Islet of Langerhans (tissue), 1 donor: ENCODE measurements around the gene EPAS1.

Experiments
- FAIRE-seq: peaks from one replicate; lab custom pipeline; 2011; peaks lifted over from hg19 to GRCh38; lab: Jason Lieb, UNC

EPAS1 gene

DNA sequence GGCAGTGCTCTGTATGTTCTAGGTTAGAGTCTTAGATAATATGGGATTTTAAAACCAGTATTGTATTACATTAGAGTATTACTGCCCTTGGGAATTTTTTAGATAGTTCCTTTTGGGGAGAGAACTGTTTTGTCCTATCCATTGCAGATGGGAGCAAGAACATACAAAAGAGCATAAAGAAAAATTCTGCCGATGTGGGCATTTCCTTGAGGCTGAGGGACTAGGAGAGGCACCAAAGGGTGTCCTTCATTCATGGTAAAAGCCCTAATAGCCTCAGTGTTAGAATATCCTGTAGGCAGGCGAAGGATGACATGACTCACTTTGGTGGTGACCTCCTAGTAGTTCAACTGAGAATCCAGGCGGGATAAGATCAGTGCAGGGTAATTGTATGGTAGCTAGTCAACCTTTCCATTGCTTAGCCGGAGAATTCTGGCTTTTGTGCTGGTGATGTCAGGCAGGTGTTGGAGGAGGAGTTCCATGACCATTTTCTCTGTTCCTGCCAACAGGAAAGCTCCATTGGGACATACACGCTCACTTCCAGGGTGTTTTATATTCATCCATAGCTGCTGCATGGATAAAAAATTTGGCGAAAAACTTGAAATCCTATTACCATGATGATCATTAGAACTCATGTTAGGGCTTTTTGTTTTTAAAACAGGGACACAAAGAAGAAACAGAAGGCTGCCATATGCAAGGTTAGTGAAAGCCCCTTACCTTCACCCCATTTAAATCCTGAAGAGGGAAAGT, 28.1 kb downstream of the EPAS1 start:
- no peak for FAIRE-seq

DNA sequence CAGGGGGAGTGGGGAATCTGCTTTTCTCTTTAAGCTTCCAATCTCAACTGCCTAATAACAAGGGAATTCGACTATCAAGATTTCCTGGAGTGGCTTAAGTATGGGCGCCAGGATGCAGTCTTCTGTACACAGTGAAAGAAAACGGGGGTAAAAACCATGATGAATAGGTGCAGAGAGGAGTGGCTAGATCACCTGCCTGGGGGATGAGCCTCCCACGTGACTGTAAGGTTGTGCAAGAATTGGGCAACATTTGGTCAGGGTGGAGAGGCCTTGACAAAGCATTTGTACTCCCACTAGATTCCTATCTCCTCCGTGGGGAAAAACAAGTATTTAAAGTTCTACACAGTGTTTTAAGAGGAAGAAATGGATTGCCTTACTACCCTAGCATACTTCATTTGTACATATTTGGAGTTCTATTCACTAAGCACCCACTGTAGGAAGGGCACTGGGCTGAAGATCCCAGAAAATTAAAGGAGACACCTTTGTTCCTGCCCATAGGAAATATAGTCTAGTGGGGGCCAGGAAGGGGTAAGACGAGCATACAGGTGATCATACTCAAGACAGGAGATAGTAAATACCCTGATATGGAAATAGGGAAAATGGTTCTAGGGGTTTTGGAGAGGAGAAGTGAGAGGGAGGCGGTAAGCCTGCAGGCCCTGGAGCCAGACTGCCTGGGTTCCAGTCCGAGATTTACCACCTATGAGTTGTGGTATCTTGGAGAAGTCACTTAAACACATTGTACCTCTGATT, 29.2 kb downstream of the EPAS1 start:
- FAIRE-seq = no peak

DNA sequence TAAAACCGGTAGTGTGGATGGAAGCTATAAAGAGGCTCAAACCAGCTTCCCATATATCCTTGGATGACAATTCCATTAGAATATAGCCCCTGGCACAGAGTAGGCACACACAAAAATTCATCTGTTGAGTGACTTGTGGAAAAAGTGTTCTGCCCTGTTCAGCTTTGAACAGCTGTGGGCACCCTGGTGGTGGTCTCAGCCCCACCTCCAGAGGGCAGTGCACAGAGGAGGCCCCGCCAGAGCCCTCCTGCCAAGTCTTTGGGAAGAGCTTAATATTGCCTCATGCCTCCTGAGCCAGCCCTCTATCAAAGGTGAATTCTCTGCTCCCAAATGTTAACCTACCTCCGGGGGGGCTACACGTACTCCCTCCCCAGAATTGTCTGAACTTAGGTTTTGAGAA, 30.4 kb downstream of the EPAS1 start:
- no peak for FAIRE-seq

DNA sequence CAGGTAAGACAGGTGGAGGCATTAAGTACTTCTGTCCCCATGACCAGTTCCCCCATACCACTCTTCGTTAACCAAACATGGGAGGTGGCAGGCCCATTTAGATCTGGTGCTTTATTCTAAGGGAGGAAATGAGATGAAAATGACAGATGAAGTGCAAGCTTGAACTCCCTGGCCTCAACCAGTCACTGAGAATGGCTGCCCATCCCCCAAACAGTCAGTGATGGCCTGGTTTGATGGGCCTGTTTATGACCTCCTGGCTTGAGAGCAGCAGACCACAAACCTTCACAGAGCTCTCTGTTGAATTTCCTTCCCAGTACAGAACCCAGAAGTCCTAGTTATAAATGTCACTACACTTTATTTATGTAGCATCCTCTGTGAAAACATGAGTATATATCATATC, 31.1 kb downstream of the EPAS1 start:
- FAIRE-seq = no peak

DNA sequence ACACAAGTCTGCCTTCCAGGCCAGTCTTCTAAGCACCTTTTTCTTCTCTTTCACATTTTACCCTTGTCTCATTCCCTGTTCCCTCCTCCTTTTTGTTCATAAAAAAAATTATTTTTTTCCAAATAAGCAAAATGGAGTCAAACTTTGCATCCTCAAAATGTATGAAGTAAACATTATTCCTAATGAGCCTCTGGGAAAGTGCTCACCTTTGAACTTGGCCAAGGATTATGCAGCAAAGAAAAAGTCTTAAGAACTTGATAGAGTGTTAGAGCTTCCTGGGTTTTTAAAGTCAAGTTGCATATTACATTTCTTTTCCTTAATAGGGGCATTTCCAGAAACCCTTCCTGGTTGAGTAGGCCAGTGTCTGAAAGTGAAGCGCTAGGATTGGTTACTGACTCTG, 31.6 kb downstream of the EPAS1 start:
- FAIRE-seq = no peak

DNA sequence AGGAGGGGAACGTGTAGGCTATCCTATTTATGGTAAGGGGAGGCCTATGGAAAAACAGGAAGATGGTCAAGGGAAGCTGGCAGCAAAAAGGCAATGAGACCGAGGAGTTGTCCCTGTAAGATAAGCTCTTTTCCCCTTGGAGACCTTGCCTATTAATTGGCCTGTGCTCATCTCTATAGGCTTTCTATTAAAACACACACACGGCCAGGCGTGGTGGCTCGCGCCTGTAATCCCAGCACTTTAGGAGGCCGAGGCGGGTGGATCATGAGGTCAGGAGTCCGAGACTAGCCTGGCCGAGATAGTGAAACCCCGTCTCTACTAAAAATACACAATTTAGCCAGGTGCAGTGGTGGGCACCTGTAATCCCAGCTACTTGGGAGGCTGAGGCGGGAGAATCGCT, 32.1 kb downstream of the EPAS1 start:
- FAIRE-seq = no peak

DNA sequence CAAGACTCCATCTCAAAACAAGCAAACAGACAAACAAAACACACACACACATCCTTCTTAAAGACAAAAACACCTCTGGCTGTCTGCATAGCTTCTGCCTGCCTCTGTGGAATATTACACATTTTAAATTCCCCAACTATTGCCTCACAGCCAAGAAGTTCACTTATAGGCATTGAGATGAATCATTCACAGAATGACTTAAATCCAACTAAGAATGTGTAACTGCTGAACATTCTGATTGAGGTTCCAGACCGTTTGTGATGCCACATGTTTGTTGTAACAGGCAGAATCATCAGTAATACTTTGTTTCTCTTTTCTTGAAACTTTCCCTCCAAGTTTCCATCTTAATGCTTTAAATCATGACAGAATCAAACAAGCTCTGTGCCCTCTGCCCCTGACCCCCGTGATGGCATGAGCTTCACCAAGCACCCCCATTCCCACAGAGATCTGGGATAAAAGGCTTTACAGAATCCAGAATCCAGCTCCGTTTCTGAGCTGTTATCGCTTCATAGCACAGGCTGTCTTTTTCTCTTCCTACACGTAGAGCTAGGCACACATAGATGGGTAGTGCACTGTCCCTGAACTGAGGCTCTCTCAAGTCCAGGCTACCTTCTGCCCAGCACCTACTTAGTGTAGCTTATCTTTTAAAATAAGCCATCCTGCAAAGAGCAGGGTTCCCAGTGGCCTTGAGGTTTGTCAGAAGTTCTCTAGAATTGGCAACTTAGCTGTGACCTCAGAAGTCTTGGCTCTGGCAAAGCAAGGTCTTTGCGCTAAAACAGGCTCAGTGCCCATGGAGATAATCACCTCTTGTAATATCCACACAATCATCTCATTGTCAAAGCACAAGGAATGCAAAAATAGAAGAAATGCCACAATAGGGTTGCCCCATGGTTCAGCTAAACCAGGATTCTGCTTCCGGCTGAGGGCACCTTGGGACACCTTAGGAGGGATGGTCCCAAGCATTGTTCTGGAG, 32.9 kb downstream of the EPAS1 start:
- no peak for FAIRE-seq

DNA sequence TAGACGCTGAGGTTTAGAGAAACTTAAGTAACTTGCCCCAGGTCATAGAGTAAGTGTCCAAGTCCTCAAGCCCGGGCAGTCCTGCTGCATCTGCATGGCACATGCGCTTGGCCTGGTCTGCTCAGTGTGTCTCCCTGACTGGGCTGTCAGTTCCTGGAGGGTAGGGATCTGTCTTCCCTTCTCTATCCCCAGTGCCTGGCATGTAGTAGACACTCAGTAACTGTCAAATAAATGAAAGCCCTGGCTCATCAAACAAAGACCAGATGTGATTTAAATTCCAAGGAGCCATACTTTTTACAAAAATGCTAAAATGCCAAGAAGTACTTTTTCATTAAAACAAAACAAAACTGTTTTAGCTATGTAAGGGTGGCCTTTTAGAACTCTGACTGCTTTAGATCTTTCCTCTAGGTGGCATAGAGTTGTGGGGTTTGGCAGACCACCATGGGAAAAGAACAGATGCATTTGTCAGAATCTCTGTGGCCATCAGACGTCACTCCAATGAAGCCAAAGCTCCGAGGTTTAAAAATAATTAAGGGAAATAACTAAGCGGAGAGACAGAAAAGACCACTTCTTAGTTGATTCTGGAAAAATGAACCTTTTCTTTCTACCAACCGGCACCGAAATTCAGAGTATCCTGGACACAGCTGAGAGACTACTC, 34.0 kb downstream of the EPAS1 start:
- no peak for FAIRE-seq

DNA sequence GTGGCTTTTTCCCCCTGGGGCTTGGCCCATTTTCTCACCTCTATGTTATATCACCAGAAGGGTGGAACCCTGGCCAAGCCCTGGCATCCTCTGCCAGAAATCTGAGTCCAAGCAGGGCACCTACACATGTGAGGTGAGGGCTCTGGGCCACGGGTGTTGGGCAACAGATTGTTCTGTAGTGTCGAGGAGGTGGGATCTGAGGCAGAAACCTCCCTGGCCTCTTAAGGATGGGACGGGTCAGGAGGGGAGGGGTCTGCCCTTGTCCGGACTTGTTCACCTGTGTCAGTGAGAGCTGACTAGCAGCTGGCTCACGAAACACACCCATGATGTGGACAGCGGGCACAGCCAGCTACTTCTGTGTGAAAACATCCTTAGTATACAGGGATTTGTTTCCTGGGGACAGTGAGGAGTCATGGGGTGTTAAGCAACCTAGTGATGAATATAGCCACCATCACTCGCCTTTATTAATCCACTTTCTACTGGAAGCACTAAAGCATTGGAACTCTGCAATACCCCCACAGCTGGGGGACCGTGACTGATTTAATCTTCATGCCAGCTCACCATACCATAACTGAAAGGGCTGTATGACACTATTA, 35.6 kb downstream of the EPAS1 start:
- no peak for FAIRE-seq

DNA sequence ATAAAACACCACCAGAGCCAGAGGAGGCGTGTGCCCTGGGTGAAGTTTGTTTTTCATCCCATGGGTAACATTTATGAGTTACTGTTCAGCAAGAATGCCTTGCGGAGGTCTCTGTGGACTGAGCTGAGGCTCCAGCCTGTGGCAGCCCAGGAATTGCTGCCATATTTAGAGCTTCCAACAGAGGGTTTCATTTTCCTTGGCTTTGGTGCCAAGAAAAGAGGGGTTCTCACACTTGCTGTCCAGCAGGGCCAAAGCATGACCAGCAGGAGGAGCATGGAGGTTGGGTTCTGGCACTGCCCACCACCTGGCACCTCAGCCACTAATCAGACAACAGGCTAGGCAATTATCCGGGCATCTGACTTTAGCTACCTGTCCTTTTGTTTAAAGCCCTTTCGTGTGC, 36.7 kb downstream of the EPAS1 start:
- FAIRE-seq = no peak

DNA sequence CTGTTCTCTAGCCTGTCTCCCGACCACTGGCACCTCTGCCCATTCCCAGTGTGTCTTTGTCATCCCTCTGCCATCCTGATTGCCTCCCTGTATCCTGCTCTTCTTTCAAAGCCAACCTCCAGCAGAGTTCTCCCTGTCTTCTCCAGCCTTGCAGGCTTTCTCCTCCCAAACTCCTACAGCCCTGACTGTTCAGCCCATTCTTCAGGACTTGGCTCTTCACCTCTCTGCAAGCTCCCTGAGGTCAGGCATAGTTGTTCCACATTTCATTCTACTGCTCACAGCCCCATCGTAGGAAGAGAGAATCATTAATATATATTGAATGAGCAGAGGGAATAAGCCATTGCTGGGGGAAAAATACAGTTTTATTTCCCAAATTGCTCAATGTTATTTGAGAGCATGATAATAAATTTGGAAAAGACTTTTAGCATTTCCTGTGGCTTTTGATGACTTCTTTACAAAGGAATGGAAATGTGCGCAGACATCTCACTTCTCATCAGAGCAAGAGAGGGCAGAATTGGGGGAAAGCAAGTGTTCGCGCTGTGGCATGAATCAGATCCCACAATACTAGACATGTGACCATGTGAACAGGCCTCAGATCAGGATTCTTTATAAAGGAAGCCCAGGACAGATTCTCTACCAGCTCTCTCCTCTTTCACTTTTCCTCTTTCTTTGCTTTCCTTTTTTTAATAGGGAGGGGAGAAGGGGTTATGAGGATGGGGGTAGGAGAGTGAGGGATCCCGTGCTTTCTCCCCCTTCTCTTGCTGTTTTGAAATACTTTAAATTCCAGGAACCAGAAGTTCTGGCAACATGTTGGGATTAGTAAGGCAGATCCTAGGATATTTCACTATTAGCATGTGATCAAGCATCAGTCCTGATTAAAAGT, 37.4 kb downstream of the EPAS1 start:
- FAIRE-seq = no peak

DNA sequence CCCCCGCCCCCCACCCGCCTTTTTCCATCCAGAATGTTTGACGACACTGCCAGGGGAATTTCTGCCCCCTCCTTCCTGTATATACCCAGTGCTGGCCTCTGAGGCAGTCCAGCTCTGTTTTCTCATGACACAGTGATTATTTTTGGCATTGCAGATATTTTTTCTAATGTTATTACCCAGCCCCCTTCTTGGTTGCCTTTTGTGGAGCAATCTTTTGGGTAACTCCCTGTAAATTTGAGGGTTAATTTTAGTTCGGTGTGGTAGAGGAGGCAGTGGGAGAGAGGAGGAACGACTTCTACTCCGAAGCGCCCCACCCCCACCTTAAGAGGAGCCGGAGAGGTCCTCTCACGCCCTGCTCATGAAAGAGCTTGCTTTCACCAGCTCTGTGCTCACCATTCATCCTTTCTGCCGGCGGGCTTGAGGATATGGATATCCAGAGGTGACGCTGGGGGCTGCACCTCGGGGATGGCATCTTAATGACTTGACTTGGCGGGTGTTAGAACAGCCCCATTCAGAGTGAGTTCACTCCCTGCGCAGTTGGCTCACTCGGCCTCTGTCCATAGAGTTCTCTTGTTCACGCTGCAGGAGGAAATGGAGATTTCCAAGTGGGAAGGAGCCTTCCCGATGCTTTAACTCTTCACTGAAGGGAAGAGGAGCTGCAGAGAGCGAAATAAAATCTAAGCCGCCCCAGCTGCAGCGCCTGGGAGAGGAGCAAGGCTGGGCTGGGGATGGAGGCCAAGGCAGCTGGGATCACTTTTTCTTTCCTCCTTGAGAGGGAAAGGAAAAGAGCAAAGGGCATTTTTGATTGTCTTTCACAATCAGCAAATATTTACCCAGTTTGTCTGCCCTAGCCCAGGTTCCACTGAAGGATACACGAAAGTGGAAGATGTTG, 38.4 kb downstream of the EPAS1 start:
- no peak for FAIRE-seq

DNA sequence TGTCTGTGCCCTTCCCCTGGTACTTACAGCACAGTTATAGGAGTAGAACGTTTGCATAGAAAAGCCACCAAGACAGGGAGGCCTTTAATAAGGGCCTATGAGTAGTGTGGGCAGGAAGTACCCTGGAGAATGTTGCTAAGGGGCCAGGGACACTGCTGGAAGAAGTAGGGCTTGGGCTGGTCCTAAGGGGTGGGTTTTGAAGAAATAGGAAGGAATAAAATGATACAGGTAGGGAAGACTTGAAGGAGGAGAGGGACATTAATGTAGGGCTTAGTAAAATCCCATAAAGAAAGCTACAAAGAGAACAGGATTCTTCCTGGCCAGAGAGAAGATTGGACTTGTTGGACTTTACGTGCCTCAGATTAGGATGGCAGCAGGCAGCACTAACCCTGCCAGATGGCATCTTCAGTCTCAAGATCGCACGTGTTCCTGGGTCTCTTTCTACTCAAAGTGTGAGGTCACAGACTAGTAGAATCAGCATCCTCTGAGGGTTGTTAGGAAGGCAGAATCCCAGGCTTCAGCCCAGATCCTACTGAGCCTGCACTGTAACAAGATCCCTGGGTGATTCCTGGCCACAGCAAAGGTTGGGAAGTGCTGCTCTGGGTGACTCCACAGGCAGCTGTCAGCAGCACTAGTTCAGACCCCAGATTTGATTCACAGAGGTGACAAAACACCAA, 39.2 kb downstream of the EPAS1 start:
- FAIRE-seq = no peak

DNA sequence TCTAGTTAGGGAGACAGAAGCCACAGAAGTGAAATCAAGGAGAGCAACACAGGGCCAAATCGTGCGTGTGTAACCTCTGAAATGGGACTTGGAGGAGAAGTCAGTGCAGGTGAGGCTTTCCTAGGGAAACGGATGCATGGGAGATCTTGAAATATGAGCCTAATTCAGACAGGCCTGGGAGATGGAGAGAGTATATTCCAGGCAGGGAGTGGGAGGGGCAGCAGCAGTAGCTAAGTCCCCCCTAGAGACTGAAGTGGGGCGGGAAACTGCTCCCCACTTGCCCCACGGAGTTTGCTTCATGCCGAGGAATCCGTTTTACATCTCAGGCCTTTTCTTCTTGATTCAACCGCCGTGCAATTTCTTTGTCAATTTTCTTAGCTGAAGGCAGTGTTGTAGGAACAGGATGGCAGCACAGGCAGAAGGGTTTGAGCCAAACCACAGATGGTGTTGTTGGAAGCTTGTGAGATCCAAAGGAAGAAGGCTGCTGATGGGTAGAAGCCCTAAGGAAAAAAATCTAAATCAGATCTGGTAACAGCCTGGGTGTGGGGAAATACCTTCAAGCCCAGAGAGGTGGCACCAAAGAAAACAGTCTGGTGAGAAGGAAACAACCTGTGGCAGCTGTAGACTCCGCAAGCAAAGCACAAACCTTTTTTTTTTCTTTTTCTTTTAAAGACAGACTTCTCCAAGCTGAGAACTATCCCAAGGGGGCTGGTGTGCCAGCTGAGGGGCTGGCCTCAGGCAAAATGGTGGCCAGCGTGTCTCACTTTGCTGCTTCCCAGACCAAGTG, 40.2 kb downstream of the EPAS1 start:
- no peak for FAIRE-seq

DNA sequence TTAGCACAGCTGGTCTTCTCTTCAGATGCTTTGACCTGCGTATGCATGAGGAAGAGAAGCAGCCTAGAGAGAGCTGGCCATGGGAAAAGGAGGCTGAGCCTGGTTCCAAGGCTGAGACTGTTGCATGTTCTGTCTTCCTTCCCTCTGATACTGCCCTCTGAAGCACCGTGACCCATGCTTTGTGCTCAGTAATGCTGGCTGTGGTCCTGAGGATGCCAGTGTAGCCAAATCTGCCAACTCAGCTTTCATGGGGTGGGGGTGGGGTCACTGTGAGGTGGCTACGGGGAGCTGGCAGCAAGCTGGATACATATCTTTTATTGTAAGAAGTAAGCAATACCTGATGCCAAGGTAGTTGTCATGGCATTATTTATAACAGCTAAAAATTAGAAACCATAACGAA, 41.5 kb downstream of the EPAS1 start:
- no peak for FAIRE-seq

DNA sequence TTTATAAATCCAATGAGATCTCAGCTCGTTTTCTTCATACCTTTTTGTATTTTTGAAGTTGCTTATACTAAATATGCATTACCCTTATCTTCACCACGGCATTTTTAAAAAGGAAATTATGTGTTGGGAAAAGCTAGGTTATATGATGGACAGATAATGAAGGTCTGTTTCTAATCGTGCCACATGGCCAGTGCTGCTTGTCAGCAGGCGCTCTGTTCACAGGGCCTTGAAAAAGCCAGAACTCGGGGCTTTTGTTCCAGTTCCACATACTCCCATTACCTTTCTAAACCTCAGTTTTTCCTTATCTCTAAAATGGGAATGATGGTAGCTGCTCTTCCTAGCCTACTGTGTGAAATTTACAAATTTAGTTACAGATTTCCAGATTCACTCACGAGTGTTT, 42.0 kb downstream of the EPAS1 start:
- no peak for FAIRE-seq

DNA sequence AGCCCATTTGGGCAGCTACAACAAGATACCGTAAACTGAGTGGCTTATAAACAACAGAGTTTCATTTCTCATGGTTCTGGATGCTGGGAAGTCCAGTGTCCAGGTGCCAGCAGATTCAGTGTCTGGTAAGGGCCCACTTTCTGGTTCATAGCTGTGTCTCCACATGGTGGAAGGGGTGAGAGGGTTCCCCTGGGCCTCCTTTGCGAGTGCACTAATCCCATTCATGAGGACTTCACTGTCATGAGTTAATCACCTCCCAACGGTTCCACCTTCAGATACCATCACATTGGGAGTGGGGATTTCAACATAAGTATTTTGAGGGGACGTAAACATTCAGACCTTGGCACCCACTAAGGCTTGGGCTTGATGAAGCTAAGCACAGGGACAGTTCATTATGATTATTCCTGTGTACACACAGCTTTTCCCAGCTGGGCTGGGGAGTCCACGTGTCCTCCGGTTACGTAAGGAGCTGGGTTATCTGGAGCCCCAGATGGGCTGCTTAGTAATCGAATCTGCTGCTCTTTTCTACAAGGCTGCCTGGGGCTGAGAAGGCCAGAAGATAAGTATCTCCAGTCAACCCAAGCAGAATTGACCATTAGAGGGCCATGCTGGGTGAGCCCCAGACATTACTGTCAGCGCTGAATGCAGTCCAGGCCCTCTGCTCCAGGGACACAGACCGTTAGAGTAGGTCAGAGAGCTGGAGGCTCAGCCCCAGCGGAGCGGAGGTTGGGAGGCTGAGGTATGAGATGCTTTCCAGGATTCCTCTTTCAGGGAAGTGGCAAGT, 42.7 kb downstream of the EPAS1 start:
- no peak for FAIRE-seq
